HepG2 (cell line): ENCODE results near the gene RSBN1L. TPM values are rescaled to one million over a fixed set of nuclear protein-coding genes. Genes with fewer than 3 reads are reported as not detected.
A peak's percentile ranks its signal among the peaks of the same experiment; 100 is the strongest.

Source experiments
- ARNT2 ChIP-seq: sonication (generic); formaldehyde crosslinking; IDR thresholded peaks from 2 replicates; pipeline ENCODE4 v1.8.0; 2022; ENCODE audit warnings: mild to moderate bottlenecking, low read depth, missing genetic modification reagents, moderate library complexity
- ESRRA ChIP-seq: sonication (generic); formaldehyde crosslinking; IDR thresholded peaks from 2 replicates; pipeline ENCODE4 v1.5.1; 2020; ENCODE audit warnings: mild to moderate bottlenecking, low read depth, missing genetic modification reagents
- KAT8 ChIP-seq: IDR thresholded peaks from 2 replicates; pipeline ENCODE4 v1.6.1; 2016; ENCODE audit warnings: missing genetic modification reagents, missing compliant biosample characterization
- SAFB2 ChIP-seq: sonication (generic); formaldehyde crosslinking; IDR thresholded peaks from 2 replicates; pipeline ENCODE4 v1.5.1; 2020; ENCODE audit warnings: missing genetic modification reagents, low read depth, mild to moderate bottlenecking, borderline replicate concordance
- SP140L ChIP-seq: sonication (generic); formaldehyde crosslinking; IDR thresholded peaks from 2 replicates; pipeline ENCODE4 v1.4.0; 2020; ENCODE audit warnings: missing genetic modification reagents, borderline replicate concordance
- ZBTB38 ChIP-seq: sonication (generic); formaldehyde crosslinking; IDR thresholded peaks from 2 replicates; pipeline ENCODE4 v1.5.1; 2020; ENCODE audit warnings: mild to moderate bottlenecking, missing genetic modification reagents
- ZBTB7B ChIP-seq: sonication (generic); formaldehyde crosslinking; IDR thresholded peaks from 2 replicates; pipeline ENCODE4 v1.4.0; 2020; ENCODE audit warnings: missing genetic modification reagents
- ZIK1 ChIP-seq: sonication (generic); formaldehyde crosslinking; IDR thresholded peaks from 2 replicates; pipeline ENCODE4 v1.5.0; 2020; ENCODE audit warnings: mild to moderate bottlenecking, low read depth, missing genetic modification reagents, borderline replicate concordance
- ZNF34 ChIP-seq: sonication (generic); formaldehyde crosslinking; IDR thresholded peaks from 2 replicates; pipeline ENCODE4 v1.4.0; 2020; ENCODE audit warnings: mild to moderate bottlenecking, missing genetic modification reagents, borderline replicate concordance
- ZNF496 ChIP-seq: sonication (generic); formaldehyde crosslinking; IDR thresholded peaks from 2 replicates; pipeline ENCODE4 v1.8.1; 2023; ENCODE audit warnings: mild to moderate bottlenecking, moderate library complexity, missing genetic modification reagents; ENCODE audit not compliant: insufficient replicate concordance
- ZNF557 ChIP-seq: sonication (generic); formaldehyde crosslinking; IDR thresholded peaks from 2 replicates; pipeline ENCODE4 v1.4.0; 2020; ENCODE audit warnings: missing genetic modification reagents
- ZNF564 ChIP-seq: sonication (generic); formaldehyde crosslinking; IDR thresholded peaks from 2 replicates; pipeline ENCODE4 v1.8.1; 2023; ENCODE audit warnings: mild to moderate bottlenecking, missing genetic modification reagents
- ZNF674 ChIP-seq: sonication (generic); formaldehyde crosslinking; IDR thresholded peaks from 2 replicates; pipeline ENCODE4 v1.5.0; 2020; ENCODE audit warnings: low read depth, mild to moderate bottlenecking, missing genetic modification reagents
- ZNF746 ChIP-seq: sonication (generic); formaldehyde crosslinking; IDR thresholded peaks from 2 replicates; pipeline ENCODE4 v1.8.0; 2022; ENCODE audit warnings: mild to moderate bottlenecking, missing genetic modification reagents
- ZNF83 ChIP-seq: sonication (generic); formaldehyde crosslinking; IDR thresholded peaks from 2 replicates; pipeline ENCODE4 v1.4.0; 2020; ENCODE audit warnings: missing genetic modification reagents, mild to moderate bottlenecking, borderline replicate concordance
- ZSCAN25 ChIP-seq: sonication (generic); formaldehyde crosslinking; IDR thresholded peaks from 2 replicates; pipeline ENCODE4 v1.8.0; 2022; ENCODE audit warnings: mild to moderate bottlenecking, missing genetic modification reagents
- polyA plus RNA-seq, 8 experiments: library from polyadenylated mRNA; depleted of rRNA in 3 of 8; stranded (reverse) in 7 of 8; unstranded in 1 of 8; fragments of >200 nt; fragmentation: Illumina TruSeq in 4 of 8; extraction: Trizol in 4 of 8; gene quantifications; 2 replicates each; pipeline versions ENCODE4 v1.2.1 to v1.2.3, GENCODE V29; 2011 to 2016; ENCODE audit warnings: low read depth in 4 of 8, missing spikeins in 1 of 8, mixed read lengths in 1 of 8; ENCODE audit not compliant: insufficient read depth in 1 of 8
- total RNA-seq, 5 experiments: library from RNA; depleted of rRNA; stranded (reverse); fragments of >200 nt; fragmentation: Illumina TruSeq; extraction: Trizol; gene quantifications; 2 replicates each; pipeline ENCODE4 v1.2.3, GENCODE V29; 2016; ENCODE audit warnings: low read depth in 1 of 5
- TF ChIP-seq, protein P1 (sequence below): IDR thresholded peaks from 2 replicates; pipeline ENCODE4 v1.6.1; 2012; ENCODE audit warnings: low read length, improper control_type of control experiment
- TF ChIP-seq, protein P2 (sequence below): IDR thresholded peaks from 2 replicates; pipeline ENCODE4 v1.6.1; 2016
- TF ChIP-seq, protein P3 (sequence below): sonication (generic); formaldehyde crosslinking; IDR thresholded peaks from 2 replicates; pipeline ENCODE4 v1.8.1; 2023; ENCODE audit warnings: mild to moderate bottlenecking, missing genetic modification reagents
- TF ChIP-seq, protein P4 (sequence below): sonication (generic); formaldehyde crosslinking; IDR thresholded peaks from 2 replicates; pipeline ENCODE4 v1.4.0; 2020; ENCODE audit warnings: missing genetic modification reagents
- TF ChIP-seq, protein P5 (sequence below): sonication (generic); formaldehyde crosslinking; IDR thresholded peaks from 2 replicates; pipeline ENCODE4 v1.4.0; 2020; ENCODE audit warnings: missing genetic modification reagents; ENCODE audit errors: not compliant biosample characterization

Gene RSBN1L
- total and polyA plus RNA-seq, 2 of the 13 experiments (the other 11 are each of a cell fraction or from before 2014, with no cell fraction given), result 7.7 to 21.3 TPM

DNA sequence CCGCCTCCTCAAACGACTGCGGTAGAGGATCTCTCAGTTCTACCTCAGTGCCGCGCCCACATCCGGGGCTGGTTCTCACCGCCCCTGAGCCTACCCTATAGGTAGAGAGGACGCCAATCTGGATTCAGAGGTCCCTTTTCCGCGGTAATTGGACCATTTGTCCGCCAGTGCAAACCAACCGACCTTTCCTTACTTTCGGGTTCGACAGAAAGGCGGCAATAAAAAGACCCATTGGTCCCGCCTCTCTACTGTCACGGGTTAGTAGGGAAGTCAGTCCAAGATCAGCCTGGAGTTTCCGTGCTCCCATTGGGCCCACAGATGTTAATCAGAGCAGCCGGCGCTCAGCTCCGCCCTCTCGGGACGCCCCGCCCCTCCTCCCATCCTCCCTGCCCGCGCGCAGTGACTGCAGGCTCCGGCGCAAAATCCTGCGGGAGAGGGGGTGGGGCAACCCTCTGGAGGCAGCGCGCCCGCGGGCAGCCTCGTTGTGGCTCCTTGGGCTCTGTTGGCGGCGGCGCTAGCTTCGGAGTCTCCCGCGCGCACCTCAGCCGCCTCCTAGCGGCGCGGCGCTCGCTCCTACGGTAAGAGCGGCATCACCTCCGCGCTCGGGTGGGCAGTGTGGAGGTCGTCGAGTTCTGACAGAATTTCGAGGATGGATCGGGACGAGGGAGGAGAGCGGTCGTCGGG is 102.3 kb downstream of the RSBN1L start, which contains the start of the genes PHTF2 and TMEM60 (continued):
- TF ChIP-seq KAT8 (peak; percentile 59), ESRRA (CRISPR knock-in tag) (peak; percentile 53), ZNF83 (CRISPR knock-in tag) (no peak), ZIK1 (CRISPR knock-in tag) (no peak; the same call in 1 of the 2 replicates), ZNF564 (no peak; the same call in 1 of the 2 replicates), ARNT2 (peak; percentile 70; the same call in 1 of the 2 replicates), ZNF674 (CRISPR knock-in tag) (0 out of 2 replicates have a peak, but pooled peaks have one; percentile 18), ZNF557 (CRISPR knock-in tag) (no peak), ZNF496 (CRISPR knock-in tag) (no peak), SAFB2 (no peak), ZBTB38 (no peak; the same call in 1 of the 2 replicates), ZBTB7B (CRISPR knock-in tag) (no peak), ZSCAN25 (no peak), SP140L (CRISPR knock-in tag) (no peak), ZNF746 (CRISPR knock-in tag) (peak; percentile 59; the same call in 1 of the 2 replicates), ZNF34 (CRISPR knock-in tag) (peak; percentile 52; the same call in 1 of the 2 replicates)
- TF ChIP-seq, protein P1, sequence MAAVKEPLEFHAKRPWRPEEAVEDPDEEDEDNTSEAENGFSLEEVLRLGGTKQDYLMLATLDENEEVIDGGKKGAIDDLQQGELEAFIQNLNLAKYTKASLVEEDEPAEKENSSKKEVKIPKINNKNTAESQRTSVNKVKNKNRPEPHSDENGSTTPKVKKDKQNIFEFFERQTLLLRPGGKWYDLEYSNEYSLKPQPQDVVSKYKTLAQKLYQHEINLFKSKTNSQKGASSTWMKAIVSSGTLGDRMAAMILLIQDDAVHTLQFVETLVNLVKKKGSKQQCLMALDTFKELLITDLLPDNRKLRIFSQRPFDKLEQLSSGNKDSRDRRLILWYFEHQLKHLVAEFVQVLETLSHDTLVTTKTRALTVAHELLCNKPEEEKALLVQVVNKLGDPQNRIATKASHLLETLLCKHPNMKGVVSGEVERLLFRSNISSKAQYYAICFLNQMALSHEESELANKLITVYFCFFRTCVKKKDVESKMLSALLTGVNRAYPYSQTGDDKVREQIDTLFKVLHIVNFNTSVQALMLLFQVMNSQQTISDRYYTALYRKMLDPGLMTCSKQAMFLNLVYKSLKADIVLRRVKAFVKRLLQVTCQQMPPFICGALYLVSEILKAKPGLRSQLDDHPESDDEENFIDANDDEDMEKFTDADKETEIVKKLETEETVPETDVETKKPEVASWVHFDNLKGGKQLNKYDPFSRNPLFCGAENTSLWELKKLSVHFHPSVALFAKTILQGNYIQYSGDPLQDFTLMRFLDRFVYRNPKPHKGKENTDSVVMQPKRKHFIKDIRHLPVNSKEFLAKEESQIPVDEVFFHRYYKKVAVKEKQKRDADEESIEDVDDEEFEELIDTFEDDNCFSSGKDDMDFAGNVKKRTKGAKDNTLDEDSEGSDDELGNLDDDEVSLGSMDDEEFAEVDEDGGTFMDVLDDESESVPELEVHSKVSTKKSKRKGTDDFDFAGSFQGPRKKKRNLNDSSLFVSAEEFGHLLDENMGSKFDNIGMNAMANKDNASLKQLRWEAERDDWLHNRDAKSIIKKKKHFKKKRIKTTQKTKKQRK, result peak; percentile 95
- TF ChIP-seq, protein P2, sequence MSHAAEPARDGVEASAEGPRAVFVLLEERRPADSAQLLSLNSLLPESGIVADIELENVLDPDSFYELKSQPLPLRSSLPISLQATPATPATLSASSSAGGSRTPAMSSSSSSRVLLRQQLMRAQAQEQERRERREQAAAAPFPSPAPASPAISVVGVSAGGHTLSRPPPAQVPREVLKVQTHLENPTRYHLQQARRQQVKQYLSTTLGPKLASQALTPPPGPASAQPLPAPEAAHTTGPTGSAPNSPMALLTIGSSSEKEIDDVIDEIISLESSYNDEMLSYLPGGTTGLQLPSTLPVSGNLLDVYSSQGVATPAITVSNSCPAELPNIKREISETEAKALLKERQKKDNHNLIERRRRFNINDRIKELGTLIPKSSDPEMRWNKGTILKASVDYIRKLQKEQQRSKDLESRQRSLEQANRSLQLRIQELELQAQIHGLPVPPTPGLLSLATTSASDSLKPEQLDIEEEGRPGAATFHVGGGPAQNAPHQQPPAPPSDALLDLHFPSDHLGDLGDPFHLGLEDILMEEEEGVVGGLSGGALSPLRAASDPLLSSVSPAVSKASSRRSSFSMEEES (CRISPR knock-in tag), result peak; percentile 41; the same call in 1 of the 2 replicates
- TF ChIP-seq, protein P3, sequence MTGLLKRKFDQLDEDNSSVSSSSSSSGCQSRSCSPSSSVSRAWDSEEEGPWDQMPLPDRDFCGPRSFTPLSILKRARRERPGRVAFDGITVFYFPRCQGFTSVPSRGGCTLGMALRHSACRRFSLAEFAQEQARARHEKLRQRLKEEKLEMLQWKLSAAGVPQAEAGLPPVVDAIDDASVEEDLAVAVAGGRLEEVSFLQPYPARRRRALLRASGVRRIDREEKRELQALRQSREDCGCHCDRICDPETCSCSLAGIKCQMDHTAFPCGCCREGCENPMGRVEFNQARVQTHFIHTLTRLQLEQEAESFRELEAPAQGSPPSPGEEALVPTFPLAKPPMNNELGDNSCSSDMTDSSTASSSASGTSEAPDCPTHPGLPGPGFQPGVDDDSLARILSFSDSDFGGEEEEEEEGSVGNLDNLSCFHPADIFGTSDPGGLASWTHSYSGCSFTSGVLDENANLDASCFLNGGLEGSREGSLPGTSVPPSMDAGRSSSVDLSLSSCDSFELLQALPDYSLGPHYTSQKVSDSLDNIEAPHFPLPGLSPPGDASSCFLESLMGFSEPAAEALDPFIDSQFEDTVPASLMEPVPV, result no peak
- TF ChIP-seq, protein P4, sequence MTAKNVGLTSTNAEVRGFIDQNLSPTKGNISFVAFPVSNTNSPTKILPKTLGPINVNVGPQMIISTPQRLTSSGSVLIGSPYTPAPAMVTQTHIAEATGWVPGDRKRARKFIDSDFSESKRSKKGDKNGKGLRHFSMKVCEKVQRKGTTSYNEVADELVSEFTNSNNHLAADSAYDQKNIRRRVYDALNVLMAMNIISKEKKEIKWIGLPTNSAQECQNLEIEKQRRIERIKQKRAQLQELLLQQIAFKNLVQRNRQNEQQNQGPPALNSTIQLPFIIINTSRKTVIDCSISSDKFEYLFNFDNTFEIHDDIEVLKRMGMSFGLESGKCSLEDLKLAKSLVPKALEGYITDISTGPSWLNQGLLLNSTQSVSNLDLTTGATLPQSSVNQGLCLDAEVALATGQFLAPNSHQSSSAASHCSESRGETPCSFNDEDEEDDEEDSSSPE (CRISPR knock-in tag), result peak; percentile 94
- TF ChIP-seq, protein P5, sequence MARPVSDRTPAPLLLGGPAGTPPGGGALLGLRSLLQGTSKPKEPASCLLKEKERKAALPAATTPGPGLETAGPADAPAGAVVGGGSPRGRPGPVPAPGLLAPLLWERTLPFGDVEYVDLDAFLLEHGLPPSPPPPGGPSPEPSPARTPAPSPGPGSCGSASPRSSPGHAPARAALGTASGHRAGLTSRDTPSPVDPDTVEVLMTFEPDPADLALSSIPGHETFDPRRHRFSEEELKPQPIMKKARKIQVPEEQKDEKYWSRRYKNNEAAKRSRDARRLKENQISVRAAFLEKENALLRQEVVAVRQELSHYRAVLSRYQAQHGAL, result no peak
